ENCODE data around the gene CRYBG1. TPM values are rescaled to one million over a fixed set of nuclear protein-coding genes. Genes with fewer than 3 reads are reported as not detected.

The CRYBG1 gene
- 100 to 1,000 TPM; 102 to 127 (median 125) TPM for total RNA-seq

GRCh38 chr6:106360410-106360988, at the start of gene CRYBG1:
CRYBG1 (plus strand) TSS chr6:106360717; CDS start chr6:106360909, 192 bp downstream.
- DNase-seq (ENCODE audit: low spot score in 2 of 2): peak; percentile 46 to 91
- intact Hi-C loops (cut with DNase I; ENCODE audit: low total_unique reads): no loop called here
- peak within 1 kb of the TSS; percentile 41 for H3K4me3 ChIP-seq (ENCODE audit: low read depth, poor library complexity, severe bottlenecking)
- TF ChIP-seq CTCF (IDR thresholded peaks at IDR 0.05) (peak in 1 of 3 donors; percentile 29), POLR2A (IDR thresholded peaks at IDR 0.05) (no peak)
- 0 to 1% methylated on average over 24 of the region's 66 CpGs for WGBS, 2 donors

- intact Hi-C loops (cut with DNase I; ENCODE audit: low total_unique reads): no loop called here
- 46 to 52% methylated on average over 6 of the region's 6 CpGs for WGBS, 2 donors
- no peak overlapping the region for H3K4me3 ChIP-seq (ENCODE audit: low read depth, poor library complexity, severe bottlenecking)
- DNase-seq (ENCODE audit: low spot score in 2 of 2): no peak
- no peak for TF ChIP-seq POLR2A (IDR thresholded peaks at IDR 0.05)
- no peak for TF ChIP-seq CTCF (IDR thresholded peaks at IDR 0.05)
Observed at GRCh38 chr6:106315765-106316374, 44.6 kb upstream of the CRYBG1 start.

- intact Hi-C loops (cut with DNase I; ENCODE audit: low total_unique reads): no loop called here
- H3K4me3 ChIP-seq (ENCODE audit: low read depth, poor library complexity, severe bottlenecking): no peak overlapping the region
- no peak for DNase-seq (ENCODE audit: low spot score in 2 of 2)
- TF ChIP-seq POLR2A (IDR thresholded peaks at IDR 0.05) (no peak), CTCF (IDR thresholded peaks at IDR 0.05) (no peak)
- WGBS, 2 donors: 81 to 89% methylated on average over 3 of the region's 3 CpGs
Observed at GRCh38 chr6:106316375-106316766, 44.1 kb upstream of the CRYBG1 start.

GRCh38 chr6:106318061-106318460, 42.5 kb upstream of the CRYBG1 start:
- no peak for TF ChIP-seq CTCF (IDR thresholded peaks at IDR 0.05)
- TF ChIP-seq POLR2A (IDR thresholded peaks at IDR 0.05): no peak
- DNase-seq (ENCODE audit: low spot score in 2 of 2): no peak
- intact Hi-C loops (cut with DNase I; ENCODE audit: low total_unique reads): no loop called here
- H3K4me3 ChIP-seq (ENCODE audit: low read depth, poor library complexity, severe bottlenecking): no peak overlapping the region
- WGBS, 2 donors: 69 to 72% methylated on average over 2 of the region's 2 CpGs

- TF ChIP-seq CTCF (IDR thresholded peaks at IDR 0.05): no peak
- TF ChIP-seq POLR2A (IDR thresholded peaks at IDR 0.05): no peak
- H3K4me3 ChIP-seq (ENCODE audit: low read depth, poor library complexity, severe bottlenecking): no peak overlapping the region
- intact Hi-C loops (cut with DNase I; ENCODE audit: low total_unique reads): no loop called here
- no peak for DNase-seq (ENCODE audit: low spot score in 2 of 2)
Observed at GRCh38 chr6:106318851-106319250, 41.7 kb upstream of the CRYBG1 start.

GRCh38 chr6:106321940-106322339, 38.6 kb upstream of the CRYBG1 start:
- intact Hi-C loops (cut with DNase I; ENCODE audit: low total_unique reads): no loop called here
- no peak for DNase-seq (ENCODE audit: low spot score in 2 of 2)
- no peak overlapping the region for H3K4me3 ChIP-seq (ENCODE audit: low read depth, poor library complexity, severe bottlenecking)
- 95 to 99% methylated on average over 4 of the region's 4 CpGs for WGBS, 2 donors
- TF ChIP-seq POLR2A (IDR thresholded peaks at IDR 0.05) (no peak), CTCF (IDR thresholded peaks at IDR 0.05) (no peak)

All from lower leg skin (tissue), 4 donors.